Measurements from ENCODE around the gene MT1A. TPM values are rescaled to one million over a fixed set of nuclear protein-coding genes. Genes with fewer than 3 reads are reported as not detected.
"Not testable (repeated sequence)": the region's sequence is repeated elsewhere in the genome, so short reads cannot be mapped to it uniquely, and the experiment has no call there.

The MT1A gene
- total RNA-seq, 1 donor = 0.72 TPM

DNA sequence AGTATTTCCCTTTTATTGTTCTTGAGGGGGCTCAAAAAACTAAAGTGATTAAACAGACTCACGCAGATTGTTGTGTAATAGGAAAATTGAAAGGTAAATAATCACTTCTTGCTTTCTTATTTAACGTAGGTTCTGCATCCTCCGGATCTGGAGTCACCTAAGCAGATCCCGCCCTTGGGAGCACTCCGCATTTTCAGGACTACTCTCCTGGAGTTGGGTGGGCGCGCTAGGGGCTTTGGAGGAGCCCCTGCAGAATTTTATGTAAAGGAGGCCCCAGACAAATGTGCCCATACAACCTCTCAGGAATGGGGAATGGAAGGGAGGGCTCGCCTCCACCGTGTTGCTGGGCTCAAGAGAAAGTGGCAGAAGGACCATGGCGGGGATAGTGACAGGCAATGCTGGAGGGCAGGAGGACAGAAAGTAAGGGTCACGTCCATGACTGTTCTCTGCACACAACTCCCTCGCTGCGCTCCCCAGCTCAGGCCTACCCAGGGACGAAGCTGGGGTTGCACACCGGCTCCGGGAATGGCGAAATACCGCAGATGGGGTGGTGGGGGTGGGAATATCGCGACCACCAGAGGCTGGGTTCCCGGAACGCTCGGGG is 21.8 kb upstream of the MT1A start:
- peak overlapping the region; percentile 48 for H3K4me3 ChIP-seq (ENCODE audit: low read depth, low read length)
- TF ChIP-seq, protein P1, sequence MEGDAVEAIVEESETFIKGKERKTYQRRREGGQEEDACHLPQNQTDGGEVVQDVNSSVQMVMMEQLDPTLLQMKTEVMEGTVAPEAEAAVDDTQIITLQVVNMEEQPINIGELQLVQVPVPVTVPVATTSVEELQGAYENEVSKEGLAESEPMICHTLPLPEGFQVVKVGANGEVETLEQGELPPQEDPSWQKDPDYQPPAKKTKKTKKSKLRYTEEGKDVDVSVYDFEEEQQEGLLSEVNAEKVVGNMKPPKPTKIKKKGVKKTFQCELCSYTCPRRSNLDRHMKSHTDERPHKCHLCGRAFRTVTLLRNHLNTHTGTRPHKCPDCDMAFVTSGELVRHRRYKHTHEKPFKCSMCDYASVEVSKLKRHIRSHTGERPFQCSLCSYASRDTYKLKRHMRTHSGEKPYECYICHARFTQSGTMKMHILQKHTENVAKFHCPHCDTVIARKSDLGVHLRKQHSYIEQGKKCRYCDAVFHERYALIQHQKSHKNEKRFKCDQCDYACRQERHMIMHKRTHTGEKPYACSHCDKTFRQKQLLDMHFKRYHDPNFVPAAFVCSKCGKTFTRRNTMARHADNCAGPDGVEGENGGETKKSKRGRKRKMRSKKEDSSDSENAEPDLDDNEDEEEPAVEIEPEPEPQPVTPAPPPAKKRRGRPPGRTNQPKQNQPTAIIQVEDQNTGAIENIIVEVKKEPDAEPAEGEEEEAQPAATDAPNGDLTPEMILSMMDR (IDR thresholded peaks at IDR 0.05; ENCODE audit: insufficient read depth, low read length) = no peak
- no peak for DNase-seq (ENCODE audit: low read depth)

DNA sequence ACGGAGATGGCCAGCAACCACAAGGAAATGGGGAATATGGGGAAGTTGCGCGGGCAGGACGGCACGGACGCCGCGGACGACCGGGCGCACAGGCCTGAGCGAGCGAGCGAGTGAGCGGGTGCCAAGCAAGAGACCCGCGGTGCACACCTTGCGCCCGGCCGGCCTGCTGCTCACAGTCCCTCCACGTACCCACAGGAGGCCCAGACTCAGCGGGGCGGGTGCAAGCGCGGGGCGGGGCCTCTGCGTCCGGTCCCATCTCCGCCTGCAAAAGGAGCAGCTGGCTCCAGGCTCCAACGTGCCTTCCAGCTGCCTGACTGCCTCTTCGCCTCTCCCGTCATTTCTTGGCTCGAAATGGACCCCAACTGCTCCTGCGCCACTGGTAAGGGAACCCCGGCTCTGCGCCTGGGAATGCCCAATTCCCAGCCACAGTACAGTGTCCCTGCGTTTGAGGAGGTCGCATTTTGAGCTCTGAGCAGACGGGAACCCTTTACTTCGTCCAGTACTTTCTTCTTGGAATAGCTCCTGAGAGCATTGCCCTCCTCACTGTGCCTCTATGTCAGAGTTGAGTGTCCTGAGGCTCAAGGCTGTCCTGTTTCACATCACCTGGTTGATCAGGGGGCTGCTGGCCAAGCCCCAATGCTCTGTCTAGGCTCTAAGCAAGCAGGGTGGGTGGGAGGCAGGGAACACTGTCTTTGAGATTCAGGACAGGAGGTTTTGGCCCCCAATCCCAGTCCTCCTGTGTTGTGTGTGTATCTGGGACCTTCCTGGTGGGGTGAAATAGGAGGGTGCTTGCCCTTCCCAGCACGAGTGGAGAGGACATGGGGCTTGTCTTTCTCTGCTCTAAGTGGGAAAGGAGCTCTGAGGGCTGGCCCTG is 21.0 kb upstream of the MT1A start:
- peak overlapping the region; percentile 48 for H3K4me3 ChIP-seq (ENCODE audit: low read depth, low read length)

DNA sequence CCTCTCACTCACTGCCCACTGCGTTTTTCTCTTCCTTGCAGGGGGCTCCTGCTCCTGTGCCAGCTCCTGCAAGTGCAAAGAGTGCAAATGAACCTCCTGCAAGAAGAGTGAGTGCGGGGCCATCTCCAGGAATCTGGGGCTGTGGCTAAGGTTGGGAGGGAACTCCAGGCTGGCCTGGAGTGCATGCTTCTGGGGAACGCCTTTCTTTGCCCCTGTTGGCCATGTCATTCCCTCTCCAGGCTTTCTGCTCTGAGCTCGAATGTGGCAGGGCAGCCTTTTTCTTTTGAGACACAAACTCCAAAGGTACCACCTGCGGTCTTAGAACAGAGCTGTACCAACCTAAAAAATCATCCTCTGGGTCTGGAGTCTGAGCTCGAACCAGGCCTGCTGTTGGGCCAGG is 20.3 kb upstream of the MT1A start:
- TF ChIP-seq, protein P1 (IDR thresholded peaks at IDR 0.05; ENCODE audit: insufficient read depth, low read length) = no peak
- no peak overlapping the region for H3K4me3 ChIP-seq (ENCODE audit: low read depth, low read length)
- no peak for DNase-seq (ENCODE audit: low read depth)

More for the DNA sequence above, 21.0 kb upstream of the MT1A start:
- TF ChIP-seq, protein P1 (IDR thresholded peaks at IDR 0.05; ENCODE audit: insufficient read depth, low read length) = no peak
- peak; percentile 72 for DNase-seq (ENCODE audit: low read depth)

DNA sequence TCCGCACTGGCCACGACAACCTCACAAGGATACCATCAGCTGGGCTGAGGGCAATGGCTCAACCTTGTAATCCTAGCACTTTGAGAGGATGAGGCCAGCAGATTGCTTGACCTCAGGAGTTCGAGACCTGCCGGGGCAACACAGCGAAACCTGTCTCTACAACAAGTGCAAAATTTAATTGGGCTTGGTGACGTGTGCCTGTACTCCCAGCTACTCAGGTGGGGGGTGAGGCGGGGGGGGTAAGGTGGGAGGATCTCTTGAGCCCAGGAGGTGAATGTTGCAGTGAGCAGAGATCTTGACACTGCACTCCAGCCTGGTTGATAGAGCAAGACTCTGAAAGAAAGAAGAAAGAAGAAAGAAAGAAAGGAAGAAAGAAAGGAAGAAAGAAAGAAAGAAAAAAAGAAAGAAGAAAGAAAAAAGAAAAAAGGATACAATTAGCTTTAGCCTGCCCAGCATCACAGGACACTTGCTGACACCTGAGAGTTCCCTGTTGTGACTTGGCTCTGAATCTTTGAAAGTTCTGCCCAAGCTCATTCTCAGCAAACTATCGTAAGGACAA is 18.0 kb upstream of the MT1A start:
- no peak for DNase-seq (ENCODE audit: low read depth)
- no peak overlapping the region for H3K4me3 ChIP-seq (ENCODE audit: low read depth, low read length)
- TF ChIP-seq, protein P1 (IDR thresholded peaks at IDR 0.05; ENCODE audit: insufficient read depth, low read length) = no peak

DNA sequence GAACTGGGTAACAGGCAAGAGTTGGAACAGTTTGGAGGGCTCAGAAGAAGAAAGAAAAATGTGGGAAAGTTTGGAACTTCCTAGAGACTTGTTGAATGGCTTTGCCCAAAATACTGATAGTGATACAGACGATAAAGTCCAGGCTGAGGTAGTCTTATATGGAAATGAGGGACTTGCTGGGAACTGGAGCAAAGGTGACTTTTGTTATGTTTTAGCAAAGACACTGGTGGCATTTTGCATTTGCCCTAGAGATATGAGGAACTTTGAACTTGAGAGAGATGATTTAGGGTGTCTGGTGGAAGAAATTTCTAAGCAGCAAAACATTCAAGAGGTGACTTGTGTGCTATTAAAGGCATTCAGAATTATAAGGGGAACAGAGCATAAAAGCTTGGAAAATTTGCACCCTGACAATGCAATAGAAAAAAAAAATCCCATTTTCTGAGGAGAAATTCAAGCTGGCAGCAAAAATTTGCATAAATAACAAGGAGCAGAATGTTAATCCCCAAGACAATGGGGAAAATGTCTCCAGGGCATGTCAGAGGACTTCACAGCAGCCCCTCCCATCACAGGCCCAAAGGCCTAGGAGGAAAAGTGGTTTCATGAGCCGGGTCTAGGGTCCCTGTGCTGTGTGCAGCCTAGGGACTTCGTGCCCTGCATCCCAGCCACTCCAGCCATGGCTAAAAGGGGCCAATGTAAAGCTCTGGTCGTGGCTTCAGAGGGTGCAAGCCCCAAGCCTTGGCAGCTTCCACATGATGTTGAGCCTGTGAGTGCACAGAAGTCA is 16.6 kb upstream of the MT1A start:
- H3K4me3 ChIP-seq (ENCODE audit: low read depth, low read length); DNase-seq (ENCODE audit: low read depth): not testable (repeated sequence)

DNA sequence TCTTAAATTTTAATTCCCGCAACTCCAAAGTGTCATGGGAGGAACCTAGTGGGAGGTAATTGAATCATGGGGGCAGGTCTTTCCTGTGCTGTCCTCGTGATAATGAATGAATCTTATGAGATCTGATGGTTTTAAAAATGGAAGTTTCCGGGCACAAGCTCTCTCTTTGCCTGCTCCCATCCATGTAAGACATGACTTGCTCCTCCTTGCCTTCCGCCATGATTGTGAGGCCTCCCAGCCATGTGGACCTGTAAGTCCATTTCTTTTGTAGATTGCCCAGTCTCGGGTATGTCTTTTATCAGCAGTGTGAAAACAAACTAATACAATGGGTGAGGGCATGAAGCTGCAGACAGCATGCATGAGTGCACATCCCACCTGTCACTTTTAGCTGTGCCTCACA is 15.3 kb upstream of the MT1A start:
- H3K4me3 ChIP-seq (ENCODE audit: low read depth, low read length); DNase-seq (ENCODE audit: low read depth): not testable (repeated sequence)

DNA sequence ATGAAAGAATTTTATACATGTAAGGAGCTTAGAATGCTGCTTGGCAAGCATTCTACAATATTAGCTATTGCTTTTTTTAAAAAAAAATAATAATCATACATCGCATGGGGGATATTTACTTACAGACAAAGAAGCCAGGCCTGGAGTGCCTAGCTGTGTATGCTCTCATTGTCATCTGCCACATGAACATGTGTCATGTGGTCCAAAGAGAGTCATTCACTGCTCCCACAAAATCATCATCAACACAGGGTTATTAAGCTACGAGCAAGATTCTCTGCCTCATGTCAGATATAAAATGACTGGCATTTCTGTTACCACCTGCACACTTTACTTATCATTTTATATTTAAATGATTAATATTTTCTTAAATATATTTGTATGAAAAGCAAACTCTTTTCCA is 14.8 kb upstream of the MT1A start:
- TF ChIP-seq, protein P1 (IDR thresholded peaks at IDR 0.05; ENCODE audit: insufficient read depth, low read length) = no peak

More for the DNA sequence above, 14.8 kb upstream of the MT1A start:
- DNase-seq (ENCODE audit: low read depth) = no peak
- no peak overlapping the region for H3K4me3 ChIP-seq (ENCODE audit: low read depth, low read length)
